GM13977 (cell line): ENCODE results near the gene HLA-F.

Experiments used
- DNase-seq: peaks from one replicate; pipeline ENCODE4 v3.0.0; 2012; ENCODE audit warnings: low spot score
- CTCF ChIP-seq: IDR thresholded peaks from 2 replicates; pipeline ENCODE4 v1.5.1; 2012; ENCODE audit warnings: mild to moderate bottlenecking, control low read depth; ENCODE audit not compliant: insufficient read depth; ENCODE audit errors: extremely low read depth, missing control alignments
- in situ Hi-C: fragments of 300-500 bp; cut with MboI; formaldehyde crosslinking; loops from one replicate; pipeline ENCODE4 v1.12.0; 2022; ENCODE audit warnings: low sequenced_read_pairs, low pct_unique_long_range_greater_than_20kb, mixed read lengths, inconsistent platforms; ENCODE audit not compliant: unreplicated experiment

Gene HLA-F

DNA sequence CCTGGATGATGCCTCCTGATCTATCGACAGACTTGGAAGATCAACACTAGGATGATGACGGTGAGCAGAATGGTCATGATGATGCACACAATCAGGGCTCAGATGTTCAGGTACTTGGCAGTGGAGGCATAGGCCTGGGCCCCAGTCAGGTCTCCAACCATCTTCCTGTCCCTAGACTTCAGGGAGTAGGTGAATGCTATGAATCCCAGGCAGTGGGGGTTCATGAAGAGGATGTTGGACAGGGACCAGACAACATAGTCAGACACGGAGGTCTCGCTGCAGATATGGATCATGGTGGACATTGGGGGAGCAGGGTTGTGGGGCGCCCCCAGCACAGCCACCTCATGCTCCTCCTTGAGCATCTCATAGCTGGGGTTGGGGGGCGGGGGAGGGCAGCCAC, 27.5 kb downstream of the HLA-F start:
- DNase-seq, result no peak
- in situ Hi-C loops, result no loop called here
- no peak for TF ChIP-seq CTCF

DNA sequence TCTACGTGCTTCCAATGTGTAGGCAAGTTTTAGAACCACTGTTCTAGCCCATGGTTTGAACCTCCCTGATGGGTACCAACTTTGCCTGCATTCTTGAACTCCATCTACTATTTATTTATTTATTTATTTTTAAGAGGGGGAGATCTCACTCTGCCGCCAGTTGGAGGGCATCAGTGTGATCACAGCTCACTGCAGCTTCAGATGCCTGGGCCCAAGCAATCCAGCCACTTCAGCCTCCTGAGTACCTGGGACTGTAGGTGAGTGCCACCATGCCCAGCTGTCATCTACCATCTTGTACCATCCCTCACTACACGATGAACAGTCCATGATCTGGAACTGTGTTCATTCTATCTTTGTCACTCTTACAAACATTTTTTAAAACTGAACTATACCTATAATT, 28.2 kb downstream of the HLA-F start:
- TF ChIP-seq CTCF, result no peak
- DNase-seq, result no peak

DNA sequence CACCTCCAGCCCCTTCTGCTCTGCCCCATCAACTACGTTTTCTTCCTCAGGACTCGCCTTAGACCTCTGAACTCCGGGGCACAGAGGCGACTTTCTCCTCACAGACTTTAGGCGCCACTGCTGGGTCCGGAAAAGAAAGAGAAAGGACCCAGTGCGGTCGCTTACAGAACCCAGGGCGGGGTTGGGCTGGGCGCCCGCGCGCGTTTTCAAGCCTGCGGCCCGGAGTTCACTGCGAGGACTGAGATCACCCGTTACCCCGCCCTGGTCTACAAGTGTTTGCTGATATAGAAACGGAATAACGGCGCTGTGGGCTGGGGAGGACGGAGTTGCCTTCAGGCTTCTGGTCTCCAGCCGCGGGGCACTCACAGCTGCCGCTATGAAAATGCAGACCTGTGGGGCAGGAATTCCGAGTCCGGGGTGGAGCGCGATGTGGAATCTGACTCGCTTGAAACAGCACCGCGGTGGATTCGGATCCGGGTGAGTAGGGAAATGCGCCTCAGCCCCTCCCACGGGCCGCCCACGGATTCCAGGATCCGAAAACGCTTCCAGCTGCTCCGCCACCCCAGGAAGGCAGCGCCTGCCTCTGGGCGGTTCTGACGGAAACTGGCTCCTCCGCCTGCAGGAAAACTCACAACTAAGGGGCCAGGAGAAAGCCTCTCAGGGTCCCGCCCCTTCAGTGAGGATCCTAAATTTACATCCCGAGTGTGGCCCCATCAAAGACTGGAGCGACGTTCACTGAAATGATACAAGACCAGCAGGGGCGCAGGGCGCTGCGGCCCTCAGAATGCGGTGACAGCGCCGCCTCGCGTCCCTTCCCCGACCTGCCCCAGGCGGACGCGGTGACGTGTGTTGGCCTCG, 29.4 kb downstream of the HLA-F start:
- TF ChIP-seq CTCF, result peak; percentile 99
- in situ Hi-C loops, result no loop called here
- DNase-seq, result peak; percentile 85

More for the DNA sequence above, 28.2 kb downstream of the HLA-F start:
- in situ Hi-C loops, result no loop called here

DNA sequence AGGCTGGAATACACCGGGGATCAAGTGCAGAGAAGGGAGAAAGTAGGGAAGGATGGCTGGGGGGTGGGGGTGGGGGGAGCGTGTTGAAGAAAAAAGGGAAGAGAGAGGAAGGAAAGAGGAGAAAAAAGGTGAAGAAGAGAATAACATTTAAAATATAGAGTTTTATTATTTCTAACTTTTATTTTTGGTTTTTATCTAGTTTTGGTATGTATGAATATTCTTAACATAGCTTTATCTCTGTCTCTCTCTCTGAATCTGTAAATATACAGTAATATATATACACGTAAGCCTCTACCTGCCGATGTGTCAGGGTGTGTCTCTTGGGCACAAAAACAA, 30.0 kb downstream of the HLA-F start:
- in situ Hi-C loops, result no loop called here
- no peak for DNase-seq
- TF ChIP-seq CTCF, result no peak

GRCh38 chr6:29755295-29755871, 32.1 kb downstream of the HLA-F start:
- DNase-seq, result no peak
- in situ Hi-C loops, result no loop called here
- no peak for TF ChIP-seq CTCF

DNA sequence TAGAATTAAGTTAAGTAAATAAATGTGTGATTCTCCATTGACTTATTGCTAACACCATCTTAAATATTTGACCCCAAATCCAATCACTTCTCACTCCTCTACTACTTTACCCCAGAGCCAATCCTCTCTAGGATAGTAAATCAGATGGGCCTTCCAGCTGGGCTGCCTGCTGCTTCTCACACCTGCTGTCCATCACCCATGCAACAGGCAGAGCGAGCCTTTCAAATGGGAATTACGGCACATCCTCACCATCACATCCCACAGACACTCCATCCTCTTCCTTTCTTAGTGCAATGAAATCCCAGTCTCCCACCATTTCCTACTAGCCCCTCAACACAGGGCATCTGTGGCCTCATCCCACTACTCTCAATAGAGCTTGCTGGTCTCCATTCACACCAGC, 34.0 kb downstream of the HLA-F start:
- no peak for TF ChIP-seq CTCF
- in situ Hi-C loops, result no loop called here
- DNase-seq, result no peak
